H1 (cell line): ENCODE data around the gene ITPR1. TPM values are rescaled to one million over a fixed set of nuclear protein-coding genes. Genes with fewer than 3 reads are reported as not detected.

Source experiments
- ASH2L ChIP-seq: fragments of 200-600, 300-600 bp; sonication (generic); IDR thresholded peaks from one replicate; pipeline ENCODE4 v1.7.1; 2017; ENCODE audit warnings: low read length
- BACH1 ChIP-seq: IDR thresholded peaks from 2 replicates; pipeline ENCODE4 v1.6.1; 2012; ENCODE audit warnings: low read length, improper control_type of control experiment
- CBX8 ChIP-seq: fragments of 300-800, 300-1000 bp; sonication (generic); IDR thresholded peaks from 2 replicates; pipeline ENCODE4 v1.7.1; 2016; ENCODE audit warnings: low read depth, low read length, borderline replicate concordance
- CHD2 ChIP-seq: IDR thresholded peaks from 2 replicates; pipeline ENCODE4 v1.6.1; 2012; ENCODE audit warnings: low read length, improper control_type of control experiment
- EP300 ChIP-seq, 2 experiments: IDR thresholded peaks; 1 replicate in 1 of 2; 2 replicates in 1 of 2; pipeline ENCODE4 v1.6.1; 2011 to 2012; ENCODE audit warnings: low read depth in 2 of 2, low read length in 2 of 2, mild to moderate bottlenecking in 2 of 2, borderline replicate concordance in 1 of 2, inconsistent platforms in 1 of 2, moderate library complexity in 1 of 2
- EZH2 ChIP-seq: fragments of 200-600 bp; sonication (generic); IDR thresholded peaks from 2 replicates; pipeline ENCODE4 v1.7.1; 2012; ENCODE audit warnings: low read depth, mild to moderate bottlenecking, moderate library complexity, low read length, inconsistent platforms; ENCODE audit not compliant: severe bottlenecking
- KDM1A ChIP-seq: fragments of 200-600, 300-600 bp; sonication (generic); IDR thresholded peaks from 2 replicates; pipeline ENCODE4 v1.7.1; 2016; ENCODE audit warnings: mild to moderate bottlenecking, low read length, borderline replicate concordance
- KDM4A ChIP-seq: IDR thresholded peaks from one replicate; pipeline ENCODE4 v1.7.1; 2012; ENCODE audit warnings: low read depth, mild to moderate bottlenecking, moderate library complexity, low read length, inconsistent platforms; ENCODE audit not compliant: severe bottlenecking
- KDM5A ChIP-seq: fragments of 200-600 bp; IDR thresholded peaks from 2 replicates; pipeline ENCODE4 v1.7.1; 2012; ENCODE audit warnings: mild to moderate bottlenecking, low read length, inconsistent platforms, mixed read lengths
- NANOG ChIP-seq: IDR thresholded peaks from 2 replicates; pipeline ENCODE4 v1.6.1; 2011; ENCODE audit warnings: low read length, low read depth, mild to moderate bottlenecking, inconsistent platforms; ENCODE audit not compliant: insufficient read depth, poor library complexity, severe bottlenecking
- PHF8 ChIP-seq: fragments of 200-600 bp; sonication (generic); conservative IDR thresholded peaks from 2 replicates; pipeline ENCODE4 v1.7.1; 2012; ENCODE audit warnings: low read depth, mild to moderate bottlenecking, inconsistent platforms, low read length, moderate library complexity
- RBBP5 ChIP-seq: IDR thresholded peaks from 2 replicates; pipeline ENCODE4 v1.7.1; 2012; ENCODE audit warnings: low read depth, mild to moderate bottlenecking, inconsistent platforms, low read length, moderate library complexity, borderline replicate concordance
- SIN3A ChIP-seq, 2 experiments: IDR thresholded peaks in 1 of 2; conservative IDR thresholded peaks in 1 of 2; 2 replicates each; pipeline ENCODE4 v1.6.1; 2011 to 2012; ENCODE audit warnings: low read length in 2 of 2, improper control_type of control experiment in 1 of 2, low read depth in 1 of 2, mild to moderate bottlenecking in 1 of 2
- SP1 ChIP-seq: IDR thresholded peaks from 2 replicates; pipeline ENCODE4 v1.6.1; 2011; ENCODE audit warnings: low read depth, low read length
- SP2 ChIP-seq: IDR thresholded peaks from 2 replicates; pipeline ENCODE4 v1.6.1; 2012; ENCODE audit warnings: mild to moderate bottlenecking, low read length, inconsistent platforms
- TAF1 ChIP-seq: IDR thresholded peaks from 2 replicates; pipeline ENCODE4 v1.6.1; 2011; ENCODE audit warnings: mild to moderate bottlenecking, low read depth, low read length
- polyA plus RNA-seq, 7 experiments: library from polyadenylated mRNA; depleted of rRNA in 3 of 7; stranded (reverse) in 5 of 7; unstranded in 2 of 7; fragments of >200 nt in 5 of 7; fragments of 200-250 nt in 2 of 7; gene quantifications; 1 replicate in 5 of 7; 2 replicates in 1 of 7; 4 replicates in 1 of 7; pipeline versions ENCODE4 v1.2.1 to v1.2.3, GENCODE V29; 2011 to 2013; ENCODE audit warnings: missing spikeins in 2 of 7, mixed read lengths in 2 of 7
- total RNA-seq: library from RNA; stranded (reverse); fragmentation: NEBNext Ultra II Directional; extraction: Animal tissue kit (Norgen Biotek cat#: 25700); gene quantifications from 2 replicates; pipeline ENCODE4 v1.2.1, GENCODE V29; 2021
- TF ChIP-seq, protein P1 (sequence below): IDR thresholded peaks from 2 replicates; pipeline ENCODE4 v1.6.1; 2012; ENCODE audit warnings: low read length, inconsistent platforms
- TF ChIP-seq, protein P2 (sequence below): IDR thresholded peaks from 2 replicates; pipeline ENCODE4 v1.6.1; 2012; ENCODE audit warnings: inconsistent platforms
- TF ChIP-seq, protein P3 (sequence below): IDR thresholded peaks from 2 replicates; pipeline ENCODE4 v1.6.1; 2011; ENCODE audit warnings: low read depth, mild to moderate bottlenecking, low read length; ENCODE audit not compliant: insufficient read depth

ITPR1 gene
- total and polyA plus RNA-seq, 2 of the 8 experiments (the other 6 are each of a cell fraction or from before 2014, with no cell fraction given): 2.5 to 16.3 TPM

DNA sequence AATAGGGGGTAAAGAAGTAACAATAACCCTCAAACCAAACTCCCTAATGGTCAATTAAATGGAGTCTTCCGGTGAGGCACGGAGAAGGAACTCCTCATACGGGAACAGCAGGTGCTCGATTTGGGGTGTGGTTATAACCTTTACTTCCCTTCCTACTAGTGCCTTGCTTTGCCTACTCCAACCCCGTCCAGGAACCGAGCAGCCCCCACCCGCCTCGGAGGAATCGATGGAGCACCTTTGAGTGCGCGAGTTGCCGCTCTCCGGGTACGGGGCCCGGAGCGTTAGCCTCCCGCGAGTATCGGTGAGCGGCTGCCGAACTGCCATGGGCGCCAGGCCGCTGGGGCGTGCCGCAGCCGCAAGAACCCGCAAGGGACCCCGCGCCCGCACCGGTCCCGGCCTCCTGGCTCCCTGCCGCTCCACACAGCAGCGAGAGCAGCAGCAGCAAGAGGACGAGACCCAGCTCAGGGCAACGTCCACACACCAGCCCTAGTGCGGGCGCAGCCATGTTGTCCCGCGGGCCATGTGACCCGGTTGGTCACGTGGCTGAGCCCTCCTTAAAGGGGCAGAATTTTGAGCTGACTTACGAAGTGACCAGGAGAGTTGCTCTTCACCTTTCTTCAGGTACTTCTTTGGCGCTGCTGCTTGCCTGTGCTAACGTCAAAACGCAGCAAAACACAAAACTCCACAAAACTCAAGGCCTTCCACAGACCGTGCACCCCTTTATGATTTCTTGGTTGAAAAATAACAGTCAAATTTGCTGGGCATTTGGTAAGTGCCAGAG lies 26.2 kb upstream of the ITPR1 start, which contains the start of gene SUMF1 (continued):
- TF ChIP-seq, protein P1, sequence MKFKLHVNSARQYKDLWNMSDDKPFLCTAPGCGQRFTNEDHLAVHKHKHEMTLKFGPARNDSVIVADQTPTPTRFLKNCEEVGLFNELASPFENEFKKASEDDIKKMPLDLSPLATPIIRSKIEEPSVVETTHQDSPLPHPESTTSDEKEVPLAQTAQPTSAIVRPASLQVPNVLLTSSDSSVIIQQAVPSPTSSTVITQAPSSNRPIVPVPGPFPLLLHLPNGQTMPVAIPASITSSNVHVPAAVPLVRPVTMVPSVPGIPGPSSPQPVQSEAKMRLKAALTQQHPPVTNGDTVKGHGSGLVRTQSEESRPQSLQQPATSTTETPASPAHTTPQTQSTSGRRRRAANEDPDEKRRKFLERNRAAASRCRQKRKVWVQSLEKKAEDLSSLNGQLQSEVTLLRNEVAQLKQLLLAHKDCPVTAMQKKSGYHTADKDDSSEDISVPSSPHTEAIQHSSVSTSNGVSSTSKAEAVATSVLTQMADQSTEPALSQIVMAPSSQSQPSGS: no peak
- TF ChIP-seq EZH2 (no peak), RBBP5 (no peak; the same call in 1 of the 2 replicates), EP300 (IDR thresholded peaks at IDR 0.05; ENCODE audit: borderline replicate concordance in 1 of 2, low read depth in 2 of 2, low read length in 2 of 2) (peak in 1 of 2 experiments; percentile 62; a peak in 1 of 3 replicates), KDM4A (peak; percentile 48), KDM1A (no peak), BACH1 (no peak), ASH2L (peak; percentile 94), SP1 (peak; percentile 41; the same call in 1 of the 2 replicates), PHF8 (peak; percentile 99), SP2 (no peak), NANOG (no peak), TAF1 (peak; percentile 99), KDM5A (peak; percentile 99), SIN3A (conservative IDR thresholded peaks at IDR 0.05 in 1 of 2, IDR thresholded peaks at IDR 0.05 in 1 of 2; ENCODE audit: low read depth in 1 of 2, low read length in 2 of 2) (peak; percentile 94 to 97), CBX8 (no peak), CHD2 (peak; percentile 39; the same call in 1 of the 2 replicates)
- TF ChIP-seq, protein P2, sequence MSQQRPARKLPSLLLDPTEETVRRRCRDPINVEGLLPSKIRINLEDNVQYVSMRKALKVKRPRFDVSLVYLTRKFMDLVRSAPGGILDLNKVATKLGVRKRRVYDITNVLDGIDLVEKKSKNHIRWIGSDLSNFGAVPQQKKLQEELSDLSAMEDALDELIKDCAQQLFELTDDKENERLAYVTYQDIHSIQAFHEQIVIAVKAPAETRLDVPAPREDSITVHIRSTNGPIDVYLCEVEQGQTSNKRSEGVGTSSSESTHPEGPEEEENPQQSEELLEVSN: peak; percentile 90
- TF ChIP-seq, protein P3, sequence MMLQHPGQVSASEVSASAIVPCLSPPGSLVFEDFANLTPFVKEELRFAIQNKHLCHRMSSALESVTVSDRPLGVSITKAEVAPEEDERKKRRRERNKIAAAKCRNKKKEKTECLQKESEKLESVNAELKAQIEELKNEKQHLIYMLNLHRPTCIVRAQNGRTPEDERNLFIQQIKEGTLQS: peak; percentile 98
